ENCODE measurements around the gene PLOD1. TPM values are rescaled to one million over a fixed set of nuclear protein-coding genes. Genes with fewer than 3 reads are reported as not detected.

PLOD1 gene
- total and polyA plus RNA-seq, 2 of the 13 experiments (the other 11 are each of a cell fraction or from before 2014, with no cell fraction given): 70.1 to 318 TPM

- TF ChIP-seq GABPA (IDR thresholded peaks at IDR 0.05; ENCODE audit: low read depth, low read length) (peak; percentile 32; the same call in 1 of the 2 replicates), GABPA (CRISPR knock-in tag; IDR thresholded peaks at IDR 0.05; ENCODE audit: low read depth) (peak; percentile 63), HCFC1 (IDR thresholded peaks at IDR 0.05; ENCODE audit: low read depth, low read length) (peak; percentile 87), RFX1 (IDR thresholded peaks at IDR 0.05) (no peak), PRMT3 (CRISPR knock-in tag; IDR thresholded peaks at IDR 0.05; ENCODE audit: borderline replicate concordance, low read depth) (no peak), DMTF1 (CRISPR knock-in tag; IDR thresholded peaks at IDR 0.05) (no peak), NFAT5 (CRISPR knock-in tag; IDR thresholded peaks at IDR 0.05) (no peak), MLXIP (CRISPR knock-in tag; IDR thresholded peaks at IDR 0.05; ENCODE audit: borderline replicate concordance) (no peak), TMF1 (CRISPR knock-in tag; IDR thresholded peaks at IDR 0.05; ENCODE audit: low read depth) (no peak), THAP9 (CRISPR knock-in tag; IDR thresholded peaks at IDR 0.05; ENCODE audit: borderline replicate concordance) (peak; percentile 80; the same call in 1 of the 2 replicates), RBM22 (optimal IDR thresholded peaks at IDR 0.05; ENCODE audit: low read length) (no peak), PHB2 (IDR thresholded peaks at IDR 0.05; ENCODE audit: partially characterized antibody) (no peak), ZNF460 (CRISPR knock-in tag; IDR thresholded peaks at IDR 0.05; ENCODE audit: borderline replicate concordance) (no peak; the same call in 1 of the 2 replicates), KAT7 (CRISPR knock-in tag; IDR thresholded peaks at IDR 0.05; ENCODE audit: borderline replicate concordance) (peak; percentile 67; the same call in 1 of the 2 replicates), GLI4 (CRISPR knock-in tag; IDR thresholded peaks at IDR 0.05; ENCODE audit: borderline replicate concordance) (no peak; the same call in 1 of the 2 replicates)
Observed at GRCh38 chr1:11979851-11980675, 45.5 kb downstream of the PLOD1 start, which contains the start of gene MFN2 (continued).
